Gastroesophageal sphincter (tissue), 4 donors: ENCODE data around the gene TNFRSF6B. TPM values are rescaled to one million over a fixed set of nuclear protein-coding genes. Genes with fewer than 3 reads are reported as not detected.

Source experiments
- ATAC-seq: fragments of 150-250 bp; one replicate; pipeline ENCODE4 v1.9.1; 2016; ENCODE audit warnings: mild to moderate bottlenecking, moderate library complexity
- H3K27ac ChIP-seq, 4 donors: fragments of 200-600 bp; sonication (generic) in 3 of 4; 1 replicate in 3 of 4; 2 replicates in 1 of 4; pipeline ENCODE4 v1.5.1; 2016 to 2019
- H3K27me3 ChIP-seq: fragments of 200-600 bp; sonication (generic); one replicate; pipeline ENCODE4 v1.5.1; 2019
- H3K36me3 ChIP-seq, 2 donors: fragments of 200-600 bp; sonication (generic); one replicate each; pipeline ENCODE4 v1.5.1; 2019; ENCODE audit warnings: control low read depth in 1 of 2
- H3K4me1 ChIP-seq, 3 donors: fragments of 200-600 bp; sonication (generic); 1 replicate in 2 of 3; 2 replicates in 1 of 3; pipeline ENCODE4 v1.5.1; 2016 to 2019; ENCODE audit warnings: control low read depth in 2 of 3
- H3K4me3 ChIP-seq, 2 donors: fragments of 200-600 bp; sonication (generic); one replicate each; pipeline ENCODE4 v1.5.1; 2019; ENCODE audit warnings: mild to moderate bottlenecking in 1 of 2, moderate library complexity in 1 of 2
- H3K9me3 ChIP-seq, 3 donors: fragments of 200-600 bp; sonication (generic); one replicate each; pipeline ENCODE4 v1.5.1; 2017 to 2019; ENCODE audit warnings: control low read depth in 2 of 3
- EP300 ChIP-seq: sonication (generic); formaldehyde crosslinking; IDR thresholded peaks from one replicate; pipeline ENCODE4 v1.6.1; 2017; ENCODE audit warnings: antibody characterized with exemption, mild to moderate bottlenecking
- POLR2A ChIP-seq, 2 donors: fragments of 450-650 bp; IDR thresholded peaks; one replicate each; pipeline ENCODE4 v1.6.1; 2017; ENCODE audit warnings: antibody characterized with exemption in 2 of 2, mild to moderate bottlenecking in 2 of 2, moderate library complexity in 1 of 2
- POLR2AphosphoS5 ChIP-seq: sonication (generic); formaldehyde crosslinking; IDR thresholded peaks from one replicate; pipeline ENCODE4 v1.6.1; 2017; ENCODE audit warnings: antibody characterized with exemption
- WGBS, 2 donors: methylation state at CpG; one replicate each; pipeline ENCODE4 v1.1.5; 2018; ENCODE audit warnings: low coverage in 1 of 2; 5-methylcytosine and 5-hydroxymethylcytosine counted together
- total RNA-seq, 4 donors: library from RNA; depleted of rRNA; stranded (reverse); fragments of >200 nt; gene quantifications; one replicate each; pipeline ENCODE4 v1.1.0, GENCODE V29; 2016
- TF ChIP-seq, protein P1 (sequence below), 4 experiments: fragments of 200-600 bp in 2 of 4; fragments of 450-650 bp in 2 of 4; sonication (generic) in 1 of 4; IDR thresholded peaks; one replicate each; pipeline ENCODE4 v1.5.1; 2017 to 2019; ENCODE audit warnings: antibody characterized with exemption in 4 of 4, mild to moderate bottlenecking in 2 of 4, moderate library complexity in 2 of 4

The TNFRSF6B gene
- total RNA-seq, 4 donors from 2014 or later, result 8.9 to 27.8 (median 15.4) TPM

DNA sequence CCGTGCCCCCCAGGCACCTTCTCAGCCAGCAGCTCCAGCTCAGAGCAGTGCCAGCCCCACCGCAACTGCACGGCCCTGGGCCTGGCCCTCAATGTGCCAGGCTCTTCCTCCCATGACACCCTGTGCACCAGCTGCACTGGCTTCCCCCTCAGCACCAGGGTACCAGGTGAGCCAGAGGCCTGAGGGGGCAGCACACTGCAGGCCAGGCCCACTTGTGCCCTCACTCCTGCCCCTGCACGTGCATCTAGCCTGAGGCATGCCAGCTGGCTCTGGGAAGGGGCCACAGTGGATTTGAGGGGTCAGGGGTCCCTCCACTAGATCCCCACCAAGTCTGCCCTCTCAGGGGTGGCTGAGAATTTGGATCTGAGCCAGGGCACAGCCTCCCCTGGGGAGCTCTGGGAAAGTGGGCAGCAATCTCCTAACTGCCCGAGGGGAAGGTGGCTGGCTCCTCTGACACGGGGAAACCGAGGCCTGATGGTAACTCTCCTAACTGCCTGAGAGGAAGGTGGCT is 960 bp downstream of the TNFRSF6B start:
- H3K9me3 ChIP-seq, result no peaks in the 10 kb centered on the region
- TF ChIP-seq, protein P1, sequence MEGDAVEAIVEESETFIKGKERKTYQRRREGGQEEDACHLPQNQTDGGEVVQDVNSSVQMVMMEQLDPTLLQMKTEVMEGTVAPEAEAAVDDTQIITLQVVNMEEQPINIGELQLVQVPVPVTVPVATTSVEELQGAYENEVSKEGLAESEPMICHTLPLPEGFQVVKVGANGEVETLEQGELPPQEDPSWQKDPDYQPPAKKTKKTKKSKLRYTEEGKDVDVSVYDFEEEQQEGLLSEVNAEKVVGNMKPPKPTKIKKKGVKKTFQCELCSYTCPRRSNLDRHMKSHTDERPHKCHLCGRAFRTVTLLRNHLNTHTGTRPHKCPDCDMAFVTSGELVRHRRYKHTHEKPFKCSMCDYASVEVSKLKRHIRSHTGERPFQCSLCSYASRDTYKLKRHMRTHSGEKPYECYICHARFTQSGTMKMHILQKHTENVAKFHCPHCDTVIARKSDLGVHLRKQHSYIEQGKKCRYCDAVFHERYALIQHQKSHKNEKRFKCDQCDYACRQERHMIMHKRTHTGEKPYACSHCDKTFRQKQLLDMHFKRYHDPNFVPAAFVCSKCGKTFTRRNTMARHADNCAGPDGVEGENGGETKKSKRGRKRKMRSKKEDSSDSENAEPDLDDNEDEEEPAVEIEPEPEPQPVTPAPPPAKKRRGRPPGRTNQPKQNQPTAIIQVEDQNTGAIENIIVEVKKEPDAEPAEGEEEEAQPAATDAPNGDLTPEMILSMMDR (IDR thresholded peaks at IDR 0.05), result no peak
- TF ChIP-seq EP300 (no peak), POLR2A (IDR thresholded peaks at IDR 0.05) (no peak), POLR2AphosphoS5 (no peak)
- peak overlapping the region in 2 of 4 donors; percentile 14 to 19 for H3K27ac ChIP-seq
- H3K36me3 ChIP-seq, result peaks cover 0 to 49% of the 10 kb centered on the region in 2 donors
- no peak for ATAC-seq
- H3K4me1 ChIP-seq, result peaks cover 0 to 55% (median 33%) of the 10 kb centered on the region in 3 donors
- WGBS, 2 donors, result no CpG with 5 or more reads among the region's 7 CpGs
- no peaks in the 10 kb centered on the region for H3K27me3 ChIP-seq
- peak overlapping the region in 1 of 2 donors; percentile 39 for H3K4me3 ChIP-seq

DNA sequence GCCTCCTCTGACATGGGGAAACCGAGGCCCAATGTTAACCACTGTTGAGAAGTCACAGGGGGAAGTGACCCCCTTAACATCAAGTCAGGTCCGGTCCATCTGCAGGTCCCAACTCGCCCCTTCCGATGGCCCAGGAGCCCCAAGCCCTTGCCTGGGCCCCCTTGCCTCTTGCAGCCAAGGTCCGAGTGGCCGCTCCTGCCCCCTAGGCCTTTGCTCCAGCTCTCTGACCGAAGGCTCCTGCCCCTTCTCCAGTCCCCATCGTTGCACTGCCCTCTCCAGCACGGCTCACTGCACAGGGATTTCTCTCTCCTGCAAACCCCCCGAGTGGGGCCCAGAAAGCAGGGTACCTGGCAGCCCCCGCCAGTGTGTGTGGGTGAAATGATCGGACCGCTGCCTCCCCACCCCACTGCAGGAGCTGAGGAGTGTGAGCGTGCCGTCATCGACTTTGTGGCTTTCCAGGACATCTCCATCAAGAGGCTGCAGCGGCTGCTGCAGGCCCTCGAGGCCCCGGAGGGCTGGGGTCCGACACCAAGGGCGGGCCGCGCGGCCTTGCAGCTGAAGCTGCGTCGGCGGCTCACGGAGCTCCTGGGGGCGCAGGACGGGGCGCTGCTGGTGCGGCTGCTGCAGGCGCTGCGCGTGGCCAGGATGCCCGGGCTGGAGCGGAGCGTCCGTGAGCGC is 1.6 kb downstream of the TNFRSF6B start:
- Histone ChIP-seq H3K36me3 (peaks cover 0 to 53% of the 10 kb centered on the region in 2 donors), H3K27me3 (no peaks in the 10 kb centered on the region), H3K9me3 (no peaks in the 10 kb centered on the region), H3K27ac (peak overlapping the region in 2 of 4 donors; percentile 67), H3K4me1 (peaks cover 0 to 55% (median 28%) of the 10 kb centered on the region in 3 donors), H3K4me3 (peak overlapping the region in 1 of 2 donors; percentile 39)
- ATAC-seq, result no peak
- WGBS, 2 donors, result 89 to 93% methylated on average over 8 to 14 of the region's 40 CpGs
- TF ChIP-seq POLR2A (IDR thresholded peaks at IDR 0.05) (no peak), POLR2AphosphoS5 (no peak), EP300 (no peak)
- TF ChIP-seq, protein P1 (IDR thresholded peaks at IDR 0.05), result no peak

GRCh38 chr20:63698739-63699465 is 2.5 kb downstream of the TNFRSF6B start:
- H3K4me3 ChIP-seq, result no peak overlapping the region
- H3K27ac ChIP-seq, result peak overlapping the region in 3 of 4 donors; percentile 67 to 68 (median 67)
- H3K9me3 ChIP-seq, result no peaks in the 10 kb centered on the region
- peaks cover 0 to 62% of the 10 kb centered on the region in 2 donors for H3K36me3 ChIP-seq
- TF ChIP-seq, protein P1 (IDR thresholded peaks at IDR 0.05), result no peak
- peak; percentile 65 for TF ChIP-seq POLR2AphosphoS5
- TF ChIP-seq POLR2A (IDR thresholded peaks at IDR 0.05), result no peak
- 18% methylated on average over 3 of the region's 19 CpGs; no CpG with 5 or more reads in 1 of the 2 donors for WGBS, 2 donors
- peak; percentile 76 for ATAC-seq
- no peaks in the 10 kb centered on the region for H3K27me3 ChIP-seq
- peaks cover 0 to 55% (median 28%) of the 10 kb centered on the region in 3 donors for H3K4me1 ChIP-seq

GRCh38 chr20:63699466-63700198 is 3.2 kb downstream of the TNFRSF6B start:
- H3K27me3 ChIP-seq, result no peaks in the 10 kb centered on the region
- peaks cover 0 to 62% of the 10 kb centered on the region in 2 donors for H3K36me3 ChIP-seq
- no peak for ATAC-seq
- no peaks in the 10 kb centered on the region for H3K9me3 ChIP-seq
- WGBS, 2 donors, result no CpG with 5 or more reads among the region's 24 CpGs
- no peak overlapping the region for H3K4me3 ChIP-seq
- H3K27ac ChIP-seq, result peak overlapping the region in 3 of 4 donors; percentile 67 to 68 (median 67)
- TF ChIP-seq, protein P1 (IDR thresholded peaks at IDR 0.05), result no peak
- TF ChIP-seq EP300, result no peak
- no peak for TF ChIP-seq POLR2A (IDR thresholded peaks at IDR 0.05)
- TF ChIP-seq POLR2AphosphoS5, result no peak
- peaks cover 0 to 55% (median 28%) of the 10 kb centered on the region in 3 donors for H3K4me1 ChIP-seq
